Ovary (tissue), 3 donors: ENCODE data around the gene KCNN3.

Experiments
- CTCF ChIP-seq, 3 donors: fragments of 450-650 bp in 2 of 3; fragments of 200-600 bp in 1 of 3; IDR thresholded peaks; one replicate each; pipeline versions ENCODE4 v1.5.1 to v1.8.0; 2016 to 2022; ENCODE audit warnings: antibody characterized with exemption in 3 of 3, mild to moderate bottlenecking in 1 of 3
- POLR2A ChIP-seq: fragments of 450-650 bp; IDR thresholded peaks from one replicate; pipeline ENCODE4 v1.6.1; 2017; ENCODE audit warnings: antibody characterized with exemption, mild to moderate bottlenecking, moderate library complexity
- donor health status: DM: no; HTN: no; CAD: no.

GRCh38 chr1:154851392-154852177 is 18.5 kb downstream of the KCNN3 start:
- TF ChIP-seq CTCF (IDR thresholded peaks at IDR 0.05) (no peak), POLR2A (no peak)
